ENCODE measurements around the gene ARIH2.
"Not testable (repeated sequence)": the region's sequence is repeated elsewhere in the genome, so short reads cannot be mapped to it uniquely, and the experiment has no call there.

The ARIH2 gene

DNA sequence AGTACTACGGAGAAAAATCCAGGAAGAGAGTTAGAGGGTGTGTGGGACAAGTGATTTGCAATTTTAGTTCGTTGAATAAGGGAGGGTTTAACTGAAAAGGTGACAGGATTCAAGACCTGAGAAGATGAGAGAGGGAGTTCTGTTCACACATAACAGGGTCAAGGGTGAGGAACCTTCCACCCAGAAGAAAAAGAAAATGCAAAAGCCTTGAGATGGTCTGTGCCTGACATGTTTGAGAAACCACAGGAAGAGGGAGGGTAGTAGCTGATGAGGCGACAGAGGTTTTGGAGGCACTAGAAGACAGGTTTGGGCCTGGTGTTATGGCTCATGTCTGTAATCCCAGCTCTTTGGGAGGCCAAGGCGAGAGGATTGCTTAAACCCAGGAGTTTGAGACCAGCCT is 19.4 kb upstream of the ARIH2 start:
- no peaks in the 10 kb centered on the region for H3K9me3 ChIP-seq (ENCODE audit: control insufficient read depth, low read length)
- no peak overlapping the region for H3K14ac ChIP-seq (ENCODE audit: low read length in 2 of 2)
- no peak overlapping the region for H3K23ac ChIP-seq (ENCODE audit: low read length in 2 of 2)
- no peak overlapping the region for H2AK5ac ChIP-seq (ENCODE audit: low read length, severe bottlenecking)
- H3K4me1 ChIP-seq (ENCODE audit: control insufficient read depth, insufficient read depth, low read depth, low read length), result peaks cover 3% of the 10 kb centered on the region
- H2BK12ac ChIP-seq (ENCODE audit: low read length in 2 of 2), result peak overlapping the region in 1 of 2 experiments; percentile 60
- H3K4me2 ChIP-seq (ENCODE audit: low read length, poor library complexity, severe bottlenecking), result no peak overlapping the region
- H2BK15ac ChIP-seq (ENCODE audit: low read depth, poor library complexity, severe bottlenecking), result no peak overlapping the region
- H4K91ac ChIP-seq (ENCODE audit: low read length), result peak overlapping the region; percentile 52
- peaks cover 6% of the 10 kb centered on the region for H3K79me1 ChIP-seq (replicated peaks; ENCODE audit: low read length, poor library complexity, severe bottlenecking)
- no peaks in the 10 kb centered on the region for H3K27me3 ChIP-seq (ENCODE audit: control insufficient read depth in 1 of 2, insufficient read depth in 1 of 2, low read length in 2 of 2)
- peak overlapping the region; percentile 87 for H3K9ac ChIP-seq (ENCODE audit: low read length)
- no peak overlapping the region for H2AFZ ChIP-seq (ENCODE audit: low read depth, low read length)
- peak overlapping the region; percentile 75 for H4K8ac ChIP-seq (ENCODE audit: low read length)
- WGBS, result 94% methylated on average over 4 of the region's 4 CpGs
- H3K4ac ChIP-seq (ENCODE audit: low read depth in 1 of 2, low read length in 2 of 2), result no peak overlapping the region
- peak overlapping the region in 1 of 2 experiments; percentile 41 for H3K18ac ChIP-seq (ENCODE audit: low read depth in 1 of 2, low read length in 2 of 2)
- no peak overlapping the region for H2BK5ac ChIP-seq (ENCODE audit: low read depth, low read length, poor library complexity, severe bottlenecking)
- no peaks in the 10 kb centered on the region for H3K36me3 ChIP-seq (ENCODE audit: control insufficient read depth in 1 of 2, insufficient read depth in 2 of 2, low read depth in 1 of 2, low read length in 2 of 2)
- no peak overlapping the region for H2BK120ac ChIP-seq (ENCODE audit: low read depth, low read length)
- peak; percentile 9 for DNase-seq
- H3K4me3 ChIP-seq (ENCODE audit: insufficient read depth in 1 of 2, low read depth in 1 of 2, low read length in 2 of 2), result peak overlapping the region in 1 of 2 experiments; percentile 94
- H3K27ac ChIP-seq (ENCODE audit: low read length, poor library complexity, severe bottlenecking), result peak overlapping the region; percentile 7

DNA sequence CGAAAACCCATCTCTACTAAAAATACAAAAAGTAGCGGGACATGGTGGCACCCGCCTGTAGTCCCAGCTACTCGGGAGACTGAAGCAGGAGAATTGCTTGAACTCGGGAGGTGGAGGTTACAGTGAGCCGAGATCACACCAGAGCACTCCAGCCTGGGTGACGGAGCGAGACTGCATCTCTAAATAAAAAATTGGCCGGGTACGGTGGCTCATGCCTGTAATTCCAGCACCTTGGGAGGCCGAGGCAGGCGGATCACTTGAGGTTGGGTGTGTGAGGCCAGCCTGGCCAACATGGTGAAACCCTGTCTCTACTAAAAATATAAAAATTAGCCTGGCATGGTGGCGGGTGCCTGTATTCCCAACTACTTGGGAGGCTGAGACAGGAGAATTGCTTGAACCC is 11.6 kb upstream of the ARIH2 start:
- H2BK15ac ChIP-seq (ENCODE audit: low read depth, poor library complexity, severe bottlenecking); DNase-seq; H3K27ac ChIP-seq (ENCODE audit: low read length, poor library complexity, severe bottlenecking); H3K18ac ChIP-seq (ENCODE audit: low read depth in 1 of 2, low read length in 2 of 2); H3K4me1 ChIP-seq (ENCODE audit: control insufficient read depth, insufficient read depth, low read depth, low read length); H3K36me3 ChIP-seq (ENCODE audit: control insufficient read depth in 1 of 2, insufficient read depth in 2 of 2, low read depth in 1 of 2, low read length in 2 of 2); H4K91ac ChIP-seq (ENCODE audit: low read length); H3K14ac ChIP-seq (ENCODE audit: low read length in 2 of 2); H3K79me1 ChIP-seq (replicated peaks; ENCODE audit: low read length, poor library complexity, severe bottlenecking); H3K9me3 ChIP-seq (ENCODE audit: control insufficient read depth, low read length); H3K4me2 ChIP-seq (ENCODE audit: low read length, poor library complexity, severe bottlenecking); H4K8ac ChIP-seq (ENCODE audit: low read length); H3K23ac ChIP-seq (ENCODE audit: low read length in 2 of 2); H3K27me3 ChIP-seq (ENCODE audit: control insufficient read depth in 1 of 2, insufficient read depth in 1 of 2, low read length in 2 of 2); H3K4ac ChIP-seq (ENCODE audit: low read depth in 1 of 2, low read length in 2 of 2); H2BK12ac ChIP-seq (ENCODE audit: low read length in 2 of 2); H2AK5ac ChIP-seq (ENCODE audit: low read length, severe bottlenecking); H3K4me3 ChIP-seq (ENCODE audit: insufficient read depth in 1 of 2, low read depth in 1 of 2, low read length in 2 of 2); H2BK120ac ChIP-seq (ENCODE audit: low read depth, low read length); H2AFZ ChIP-seq (ENCODE audit: low read depth, low read length); H3K9ac ChIP-seq (ENCODE audit: low read length); H2BK5ac ChIP-seq (ENCODE audit: low read depth, low read length, poor library complexity, severe bottlenecking): not testable (repeated sequence)
- 96% methylated on average over 13 of the region's 13 CpGs for WGBS

DNA sequence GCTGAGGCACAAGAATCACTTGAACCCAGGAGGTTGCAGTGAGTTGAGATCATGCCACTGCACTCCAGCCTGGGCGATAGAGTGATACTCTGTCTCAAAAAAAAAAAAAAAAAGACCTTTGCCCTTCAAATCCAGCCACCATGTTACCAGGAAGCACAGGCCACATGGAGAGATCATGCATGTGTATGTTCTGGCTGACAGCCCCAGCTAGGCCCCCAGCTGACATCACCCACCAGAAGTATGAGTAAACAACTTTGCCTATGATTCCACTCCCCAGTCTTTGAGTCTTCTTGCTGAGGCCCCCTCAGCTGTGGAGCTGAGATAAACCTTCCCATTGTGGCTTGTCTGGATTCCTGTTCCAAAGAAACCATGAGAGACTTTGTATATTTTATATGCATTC is 3.3 kb upstream of the ARIH2 start:
- peak; percentile 74 for DNase-seq
- Histone ChIP-seq H3K23ac (ENCODE audit: low read length in 2 of 2) (no peak overlapping the region), H3K4me1 (ENCODE audit: control insufficient read depth, insufficient read depth, low read depth, low read length) (peaks cover 9% of the 10 kb centered on the region), H3K4me3 (ENCODE audit: insufficient read depth in 1 of 2, low read depth in 1 of 2, low read length in 2 of 2) (no peak overlapping the region), H3K14ac (ENCODE audit: low read length in 2 of 2) (no peak overlapping the region), H3K27me3 (ENCODE audit: control insufficient read depth in 1 of 2, insufficient read depth in 1 of 2, low read length in 2 of 2) (no peaks in the 10 kb centered on the region), H2AK5ac (ENCODE audit: low read length, severe bottlenecking) (no peak overlapping the region), H2BK15ac (ENCODE audit: low read depth, poor library complexity, severe bottlenecking) (no peak overlapping the region), H3K4ac (ENCODE audit: low read depth in 1 of 2, low read length in 2 of 2) (no peak overlapping the region), H3K9ac (ENCODE audit: low read length) (no peak overlapping the region), H3K9me3 (ENCODE audit: control insufficient read depth, low read length) (no peaks in the 10 kb centered on the region), H2AFZ (ENCODE audit: low read depth, low read length) (no peak overlapping the region), H2BK12ac (ENCODE audit: low read length in 2 of 2) (no peak overlapping the region), H2BK120ac (ENCODE audit: low read depth, low read length) (no peak overlapping the region), H4K91ac (ENCODE audit: low read length) (no peak overlapping the region), H3K27ac (ENCODE audit: low read length, poor library complexity, severe bottlenecking) (no peak overlapping the region), H3K18ac (ENCODE audit: low read depth in 1 of 2, low read length in 2 of 2) (no peak overlapping the region), H3K79me1 (replicated peaks; ENCODE audit: low read length, poor library complexity, severe bottlenecking) (peaks cover 2% of the 10 kb centered on the region), H3K36me3 (ENCODE audit: control insufficient read depth in 1 of 2, insufficient read depth in 2 of 2, low read depth in 1 of 2, low read length in 2 of 2) (no peaks in the 10 kb centered on the region), H2BK5ac (ENCODE audit: low read depth, low read length, poor library complexity, severe bottlenecking) (no peak overlapping the region), H3K4me2 (ENCODE audit: low read length, poor library complexity, severe bottlenecking) (no peak overlapping the region), H4K8ac (ENCODE audit: low read length) (no peak overlapping the region)
- WGBS, result 76% methylated on average over 1 of the region's 1 CpG

DNA sequence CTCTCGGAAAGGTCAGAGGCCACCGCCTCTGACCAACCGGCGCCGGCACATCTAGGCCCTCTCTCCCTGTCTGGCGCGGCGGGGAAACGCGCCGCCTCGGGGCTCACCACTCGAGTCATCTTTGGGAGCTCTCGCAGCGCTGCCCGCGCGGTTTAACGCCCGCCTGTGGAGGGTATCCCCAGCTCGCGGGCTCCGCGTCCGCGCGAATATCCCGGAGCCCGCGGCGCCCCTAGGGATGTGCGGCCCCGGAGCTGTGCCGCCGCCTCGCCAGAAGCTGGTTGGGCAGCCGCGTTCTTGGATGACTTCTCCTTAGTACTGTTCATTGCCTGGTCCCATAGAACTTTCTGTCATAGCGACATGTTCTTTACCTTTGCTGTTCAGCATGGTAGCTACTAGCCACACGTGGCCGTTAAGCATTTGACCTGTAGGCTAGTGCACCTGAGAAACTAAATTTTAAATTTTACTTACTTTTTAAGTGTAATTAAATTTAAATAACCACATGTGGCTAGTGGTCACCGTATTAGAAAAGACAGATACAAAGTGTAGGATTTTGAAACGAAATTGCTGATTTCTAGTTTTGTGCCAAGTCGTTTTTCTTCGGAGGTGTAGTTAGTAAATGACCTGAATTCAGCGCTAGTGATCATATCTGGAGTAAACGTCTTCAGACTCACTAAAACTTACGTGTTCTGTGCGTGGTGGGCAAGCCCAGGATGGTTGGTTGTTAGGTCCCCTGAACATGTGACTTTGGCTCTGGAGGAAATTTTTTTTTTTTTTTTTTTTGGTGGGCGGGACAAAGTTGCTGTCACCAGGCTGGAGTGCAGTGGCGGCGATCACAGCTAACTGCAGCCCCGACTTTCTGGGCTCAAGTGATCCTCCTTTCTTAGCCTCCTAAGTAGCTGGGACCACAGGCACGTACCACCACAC is 835 bp downstream of the ARIH2 start:
- Histone ChIP-seq H3K4me2 (ENCODE audit: low read length, poor library complexity, severe bottlenecking) (peak overlapping the region; percentile 96), H3K4me1 (ENCODE audit: control insufficient read depth, insufficient read depth, low read depth, low read length) (peaks cover 17% of the 10 kb centered on the region), H3K36me3 (ENCODE audit: control insufficient read depth in 1 of 2, insufficient read depth in 2 of 2, low read depth in 1 of 2, low read length in 2 of 2) (peaks cover 15% of the 10 kb centered on the region in 2 experiments), H3K18ac (ENCODE audit: low read depth in 1 of 2, low read length in 2 of 2) (peak overlapping the region; percentile 72 to 88), H4K91ac (ENCODE audit: low read length) (peak overlapping the region; percentile 70), H2BK120ac (ENCODE audit: low read depth, low read length) (no peak overlapping the region), H3K79me1 (replicated peaks; ENCODE audit: low read length, poor library complexity, severe bottlenecking) (peaks cover 4% of the 10 kb centered on the region), H3K27ac (ENCODE audit: low read length, poor library complexity, severe bottlenecking) (peak overlapping the region; percentile 39), H2BK5ac (ENCODE audit: low read depth, low read length, poor library complexity, severe bottlenecking) (no peak overlapping the region), H3K23ac (ENCODE audit: low read length in 2 of 2) (peak overlapping the region in 1 of 2 experiments; percentile 86), H3K9me3 (ENCODE audit: control insufficient read depth, low read length) (no peaks in the 10 kb centered on the region), H2BK15ac (ENCODE audit: low read depth, poor library complexity, severe bottlenecking) (no peak overlapping the region), H3K4ac (ENCODE audit: low read depth in 1 of 2, low read length in 2 of 2) (peak overlapping the region; percentile 75 to 77), H2BK12ac (ENCODE audit: low read length in 2 of 2) (no peak overlapping the region), H2AFZ (ENCODE audit: low read depth, low read length) (peak overlapping the region; percentile 90), H3K14ac (ENCODE audit: low read length in 2 of 2) (peak overlapping the region; percentile 17 to 55), H4K8ac (ENCODE audit: low read length) (peak overlapping the region; percentile 67), H3K27me3 (ENCODE audit: control insufficient read depth in 1 of 2, insufficient read depth in 1 of 2, low read length in 2 of 2) (no peaks in the 10 kb centered on the region), H3K4me3 (ENCODE audit: insufficient read depth in 1 of 2, low read depth in 1 of 2, low read length in 2 of 2) (peak overlapping the region; percentile 86 to 89), H2AK5ac (ENCODE audit: low read length, severe bottlenecking) (no peak overlapping the region), H3K9ac (ENCODE audit: low read length) (peak overlapping the region; percentile 97)
- WGBS, result 3% methylated on average over 50 of the region's 54 CpGs
- peak; percentile 87 for DNase-seq

Data from mesenchymal stem cell (in vitro differentiated cells and primary cell).